HFFc6 (cell line): ENCODE measurements around the gene PGAP6. TPM values are rescaled to one million over a fixed set of nuclear protein-coding genes. Genes with fewer than 3 reads are reported as not detected.

ENCODE experiments used
- DNase-seq: peaks from one replicate; pipeline ENCODE4 v3.0.0-alpha.2; 2018
- H3K27ac Mint-ChIP-seq: 2 replicates; pipeline ENCODE4 v1.8.0; 2020; ENCODE audit warnings: mild to moderate bottlenecking, mixed read lengths
- H3K27me3 Mint-ChIP-seq: 2 replicates; pipeline ENCODE4 v1.8.0; 2021; ENCODE audit warnings: mild to moderate bottlenecking, moderate library complexity, mixed read lengths; ENCODE audit not compliant: insufficient read depth
- H3K36me3 Mint-ChIP-seq: 2 replicates; pipeline ENCODE4 v1.8.0; 2021; ENCODE audit warnings: low read depth, mixed read lengths
- H3K4me1 Mint-ChIP-seq: 2 replicates; pipeline ENCODE4 v1.8.0; 2020; ENCODE audit warnings: low read depth, mixed read lengths
- H3K4me3 Mint-ChIP-seq: 2 replicates; pipeline ENCODE4 v1.8.0; 2020; ENCODE audit warnings: mild to moderate bottlenecking, moderate library complexity, mixed read lengths
- H3K9me3 Mint-ChIP-seq: 2 replicates; pipeline ENCODE4 v1.8.0; 2020; ENCODE audit warnings: mild to moderate bottlenecking, mixed read lengths
- total RNA-seq, 6 experiments: library from RNA; stranded (reverse); fragmentation: NEBNext Ultra II Directional; extraction: Animal tissue kit (Norgen Biotek cat#: 25700); gene quantifications; 2 replicates in 1 of 6; 3 replicates in 5 of 6; pipeline ENCODE4 v1.2.3, GENCODE V29; 2021
- TF ChIP-seq, protein P1 (sequence below): fragments of 200-600 bp; sonication (generic); IDR thresholded peaks from 2 replicates; pipeline ENCODE4 v1.5.0; 2021; ENCODE audit warnings: antibody characterized with exemption, mild to moderate bottlenecking

The PGAP6 gene
- total RNA-seq, 6 experiments from 2014 or later: 50.6 to 69.7 (median 59.7) TPM

DNA sequence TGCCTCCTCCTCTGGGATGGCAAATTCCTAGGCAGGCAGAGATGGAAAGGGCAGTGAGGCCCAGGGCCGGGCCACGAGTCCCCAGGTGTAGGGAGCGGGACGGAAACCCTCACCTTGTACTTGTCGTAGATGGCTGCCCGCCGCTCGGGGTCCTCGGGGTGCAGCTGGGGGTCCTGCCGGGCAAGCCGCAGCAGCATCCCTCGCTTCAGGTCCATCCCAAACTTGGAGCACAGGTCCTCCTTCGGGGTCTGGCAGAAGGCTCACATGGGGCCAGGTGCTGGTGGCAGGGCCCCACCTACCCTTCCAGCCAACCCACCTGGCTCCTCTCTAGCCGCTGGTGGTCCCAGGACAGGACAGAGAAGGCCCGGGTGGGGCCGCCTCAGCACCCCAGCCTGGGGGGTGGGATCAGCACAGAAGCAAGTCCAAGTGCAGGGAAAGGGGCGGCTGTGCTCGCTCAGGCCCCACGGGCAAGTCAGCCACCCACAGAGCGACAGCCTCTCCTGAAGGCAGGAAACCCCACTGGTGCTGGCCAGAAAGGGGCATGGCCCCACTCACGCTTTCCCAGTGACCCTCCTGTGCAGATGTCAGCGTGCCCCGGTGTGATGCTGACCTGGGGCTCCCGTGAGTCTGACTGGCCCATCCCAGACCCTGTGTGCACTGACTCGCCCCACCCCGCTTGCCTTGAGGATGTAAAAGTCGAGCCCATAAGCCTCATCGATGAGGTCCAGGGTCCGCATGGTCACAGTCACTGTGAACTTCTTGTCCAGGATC, 13.2 kb downstream of the PGAP6 start:
- DNase-seq: no peak
- Mint-ChIP-seq H3K36me3 (0 out of 2 replicates have a peak, but pooled peaks cover 7% of the 10 kb centered on the region), H3K4me1 (peaks cover 14% of the 10 kb centered on the region), H3K27me3 (peaks cover 4% of the 10 kb centered on the region), H3K9me3 (no peaks in the 10 kb centered on the region), H3K4me3 (no peak overlapping the region), H3K27ac (no peak overlapping the region)
- TF ChIP-seq, protein P1, sequence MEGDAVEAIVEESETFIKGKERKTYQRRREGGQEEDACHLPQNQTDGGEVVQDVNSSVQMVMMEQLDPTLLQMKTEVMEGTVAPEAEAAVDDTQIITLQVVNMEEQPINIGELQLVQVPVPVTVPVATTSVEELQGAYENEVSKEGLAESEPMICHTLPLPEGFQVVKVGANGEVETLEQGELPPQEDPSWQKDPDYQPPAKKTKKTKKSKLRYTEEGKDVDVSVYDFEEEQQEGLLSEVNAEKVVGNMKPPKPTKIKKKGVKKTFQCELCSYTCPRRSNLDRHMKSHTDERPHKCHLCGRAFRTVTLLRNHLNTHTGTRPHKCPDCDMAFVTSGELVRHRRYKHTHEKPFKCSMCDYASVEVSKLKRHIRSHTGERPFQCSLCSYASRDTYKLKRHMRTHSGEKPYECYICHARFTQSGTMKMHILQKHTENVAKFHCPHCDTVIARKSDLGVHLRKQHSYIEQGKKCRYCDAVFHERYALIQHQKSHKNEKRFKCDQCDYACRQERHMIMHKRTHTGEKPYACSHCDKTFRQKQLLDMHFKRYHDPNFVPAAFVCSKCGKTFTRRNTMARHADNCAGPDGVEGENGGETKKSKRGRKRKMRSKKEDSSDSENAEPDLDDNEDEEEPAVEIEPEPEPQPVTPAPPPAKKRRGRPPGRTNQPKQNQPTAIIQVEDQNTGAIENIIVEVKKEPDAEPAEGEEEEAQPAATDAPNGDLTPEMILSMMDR: no peak

DNA sequence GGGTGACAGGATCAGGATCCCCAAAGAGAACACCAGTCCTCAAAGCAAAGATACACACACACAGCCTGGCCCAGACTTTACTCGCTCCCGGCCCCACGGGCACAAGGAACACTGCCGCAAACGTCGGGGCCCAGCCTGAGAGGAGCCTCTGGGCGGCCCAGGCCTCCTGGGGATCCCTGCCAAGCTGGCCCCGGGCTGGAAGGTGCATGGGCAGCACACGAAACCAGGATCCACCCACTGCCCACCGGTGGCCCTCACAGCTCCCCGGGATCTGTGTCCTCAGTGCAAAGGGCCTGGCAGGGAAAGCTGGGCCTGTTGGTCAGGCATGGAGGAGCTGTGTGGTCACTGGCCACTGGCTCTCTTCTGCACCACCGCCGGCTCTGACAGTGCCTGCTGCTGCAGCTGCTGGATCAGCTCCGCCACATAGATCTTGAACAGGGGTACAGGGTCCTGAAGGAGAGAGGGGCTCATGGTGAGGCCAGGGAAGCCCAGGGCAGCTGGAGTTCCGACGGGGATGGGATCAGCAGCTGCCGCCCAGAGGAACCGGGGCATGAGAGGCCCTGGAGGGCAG, 14.4 kb downstream of the PGAP6 start:
- peaks cover 14% of the 10 kb centered on the region for H3K4me1 Mint-ChIP-seq
- no peak overlapping the region for H3K27ac Mint-ChIP-seq
- no peaks in the 10 kb centered on the region for H3K9me3 Mint-ChIP-seq
- peaks cover 5% of the 10 kb centered on the region for H3K27me3 Mint-ChIP-seq
- 0 out of 2 replicates have a peak, but pooled peaks cover 7% of the 10 kb centered on the region for H3K36me3 Mint-ChIP-seq
- H3K4me3 Mint-ChIP-seq: no peak overlapping the region
- TF ChIP-seq, protein P1: no peak
- no peak for DNase-seq

DNA sequence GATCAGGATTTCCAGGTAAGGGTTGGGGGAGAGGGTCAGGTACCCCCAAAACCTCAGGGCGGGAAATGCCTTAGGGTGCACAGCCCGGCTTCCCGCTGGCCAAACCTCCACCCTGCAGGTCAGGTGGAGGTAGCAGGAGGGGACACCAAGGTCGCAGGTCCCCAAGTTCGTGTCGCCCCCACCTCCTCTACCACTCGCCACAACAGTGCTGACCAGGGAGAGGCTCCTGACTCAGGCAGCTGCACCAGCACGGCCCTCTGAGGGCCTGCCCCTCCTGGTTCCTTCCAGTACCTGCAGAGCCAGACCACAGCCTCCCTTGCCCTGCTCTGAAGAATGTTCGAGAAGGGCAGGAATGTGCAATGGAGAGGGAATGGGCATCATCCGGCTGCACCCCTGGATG, 15.3 kb downstream of the PGAP6 start:
- DNase-seq: no peak
- H3K4me1 Mint-ChIP-seq: peaks cover 14% of the 10 kb centered on the region
- H3K9me3 Mint-ChIP-seq: no peaks in the 10 kb centered on the region
- H3K4me3 Mint-ChIP-seq: no peak overlapping the region
- no peak overlapping the region for H3K27ac Mint-ChIP-seq
- H3K36me3 Mint-ChIP-seq: 0 out of 2 replicates have a peak, but pooled peaks cover 7% of the 10 kb centered on the region
- peaks cover 5% of the 10 kb centered on the region for H3K27me3 Mint-ChIP-seq
- TF ChIP-seq, protein P1: no peak

DNA sequence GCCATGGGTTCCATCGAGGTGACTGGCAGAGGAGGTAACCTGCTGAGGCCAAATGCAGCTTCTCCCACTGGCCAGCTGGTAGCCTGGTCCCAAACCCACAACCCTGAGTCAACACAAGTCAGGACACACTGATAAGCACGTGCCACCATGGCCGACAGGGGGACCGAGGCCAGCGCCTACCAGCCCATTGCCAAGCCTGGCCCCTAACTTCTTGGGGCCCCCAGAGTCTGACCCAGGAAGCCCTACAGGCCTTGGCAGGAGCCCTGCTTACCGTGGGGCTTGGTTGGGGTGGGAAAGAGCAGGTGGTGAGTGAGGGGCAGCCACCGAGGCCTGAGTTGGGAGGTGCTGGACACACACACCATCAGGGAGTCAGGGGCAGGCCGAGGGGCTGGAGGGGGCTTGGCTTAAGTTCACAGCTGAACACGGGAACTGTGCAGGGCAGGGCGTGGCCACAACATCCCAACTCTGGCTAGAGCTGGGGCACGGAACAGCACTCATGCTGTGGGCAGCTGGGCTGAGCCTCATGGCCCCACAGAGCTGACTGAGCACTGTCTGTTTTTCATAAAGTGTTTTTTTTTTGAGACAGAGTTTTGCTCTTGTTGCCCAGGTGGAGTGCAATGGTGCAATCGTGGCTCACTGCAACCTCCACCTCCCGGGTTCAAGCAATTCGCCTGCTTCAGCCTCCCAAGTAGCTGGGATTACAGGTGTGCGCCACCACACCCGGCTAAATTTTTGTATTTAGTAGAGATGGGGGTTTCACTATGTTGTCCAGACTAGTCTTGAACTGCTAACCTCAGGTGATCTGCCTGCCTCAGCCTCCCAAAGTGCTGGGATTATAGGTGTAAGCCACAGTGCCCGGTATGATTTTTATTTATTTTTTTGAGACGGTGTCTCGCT, 16.9 kb downstream of the PGAP6 start:
- peaks cover 2% of the 10 kb centered on the region; the same call in 1 of the 2 replicates for H3K27me3 Mint-ChIP-seq
- H3K27ac Mint-ChIP-seq: no peak overlapping the region
- H3K36me3 Mint-ChIP-seq: 0 out of 2 replicates have a peak, but pooled peaks cover 7% of the 10 kb centered on the region
- no peak overlapping the region for H3K4me3 Mint-ChIP-seq
- DNase-seq: no peak
- no peaks in the 10 kb centered on the region for H3K9me3 Mint-ChIP-seq
- TF ChIP-seq, protein P1: no peak
- H3K4me1 Mint-ChIP-seq: peaks cover 6% of the 10 kb centered on the region; the same call in 1 of the 2 replicates

DNA sequence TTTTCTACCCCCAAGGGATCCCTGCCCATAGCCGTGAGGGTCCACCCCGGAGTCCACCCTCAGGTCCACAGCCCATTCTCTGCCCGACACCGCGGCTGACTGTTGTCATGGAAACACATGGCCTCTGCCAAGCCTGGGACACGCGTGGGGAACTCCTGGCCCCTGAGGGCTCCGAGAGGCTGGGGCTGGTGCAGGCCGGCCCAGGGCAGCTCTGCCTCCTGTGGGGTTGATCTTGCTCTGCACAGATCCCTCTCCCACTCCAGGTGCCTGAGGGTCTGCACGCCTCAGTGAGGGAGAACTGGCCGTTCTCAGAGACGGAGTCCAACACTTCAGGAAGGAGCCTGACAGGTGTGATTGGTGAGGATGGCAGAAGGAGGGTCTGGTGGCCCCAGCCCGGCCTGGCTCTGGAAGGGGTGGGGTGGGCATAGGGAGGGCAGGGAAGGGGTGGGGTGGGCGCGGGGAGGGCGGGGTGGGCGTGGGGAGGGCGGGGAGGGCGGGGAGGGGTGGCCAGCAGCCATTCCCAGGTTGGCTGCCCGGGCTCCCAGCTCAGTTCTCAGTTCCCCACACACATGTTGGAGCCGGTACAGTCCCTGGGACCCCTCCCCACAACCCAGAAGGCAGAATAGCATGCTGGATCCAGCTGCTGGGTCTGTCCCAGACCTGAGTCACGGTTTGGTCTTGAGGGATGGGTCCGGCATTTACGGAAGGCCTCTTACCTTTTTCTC, 17.9 kb downstream of the PGAP6 start:
- H3K36me3 Mint-ChIP-seq: 0 out of 2 replicates have a peak, but pooled peaks cover 7% of the 10 kb centered on the region
- H3K9me3 Mint-ChIP-seq: no peaks in the 10 kb centered on the region
- no peak overlapping the region for H3K4me3 Mint-ChIP-seq
- no peak for DNase-seq
- TF ChIP-seq, protein P1: no peak
- H3K27ac Mint-ChIP-seq: no peak overlapping the region
- H3K27me3 Mint-ChIP-seq: peaks cover 2% of the 10 kb centered on the region; the same call in 1 of the 2 replicates
- no peaks in the 10 kb centered on the region for H3K4me1 Mint-ChIP-seq
